HG03521 (cell line): ENCODE measurements around the gene ORMDL3.
"Not testable (repeated sequence)": the region's sequence is repeated elsewhere in the genome, so short reads cannot be mapped to it uniquely, and the experiment has no call there.

ENCODE experiments used
- ATAC-seq: cut with Tn5 transposase; IDR thresholded peaks from one replicate; pipeline ENCODE4 v1.9.1; 2021; ENCODE audit warnings: mild to moderate bottlenecking, moderate library complexity; ENCODE audit not compliant: unreplicated experiment

Gene ORMDL3

DNA sequence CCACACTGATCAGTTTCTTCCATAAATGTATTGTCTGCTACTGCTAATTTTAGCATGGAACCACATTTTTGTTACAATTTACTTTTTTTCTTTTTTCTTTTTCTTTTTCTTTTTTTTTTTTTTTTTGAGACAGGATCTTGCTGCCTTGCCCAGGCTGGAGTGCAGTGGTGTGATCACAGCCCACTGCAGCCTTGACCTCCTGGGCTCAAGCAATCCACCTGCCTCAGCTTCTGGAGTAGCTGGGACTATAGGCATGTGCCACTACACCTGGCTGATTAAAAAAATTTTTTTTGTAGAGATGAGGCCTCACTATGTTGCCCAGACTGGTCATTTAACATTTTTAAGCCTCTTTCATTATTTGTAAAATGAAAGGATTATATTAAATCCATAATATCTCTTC lies 40.3 kb downstream of the ORMDL3 start:
- ATAC-seq = no peak

DNA sequence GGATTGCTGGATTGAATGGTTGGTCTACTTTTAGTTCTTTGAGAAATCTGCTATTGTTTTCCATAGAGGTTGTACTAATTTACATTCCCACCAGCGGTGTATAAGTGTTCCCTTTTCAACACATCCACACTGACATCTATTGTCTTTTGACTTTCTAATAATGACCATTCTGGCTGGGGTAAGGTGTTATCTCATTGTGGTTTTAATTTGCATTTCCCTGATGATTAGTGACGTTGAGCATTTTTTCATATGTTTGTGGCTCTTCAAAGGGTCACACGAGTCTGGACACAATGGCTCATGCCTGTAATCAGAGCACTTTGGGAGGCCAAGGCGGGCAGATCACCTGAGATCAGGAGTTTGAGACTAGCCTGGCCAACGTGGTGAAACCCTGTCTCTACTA lies 41.3 kb downstream of the ORMDL3 start:
- not testable (repeated sequence) for ATAC-seq

DNA sequence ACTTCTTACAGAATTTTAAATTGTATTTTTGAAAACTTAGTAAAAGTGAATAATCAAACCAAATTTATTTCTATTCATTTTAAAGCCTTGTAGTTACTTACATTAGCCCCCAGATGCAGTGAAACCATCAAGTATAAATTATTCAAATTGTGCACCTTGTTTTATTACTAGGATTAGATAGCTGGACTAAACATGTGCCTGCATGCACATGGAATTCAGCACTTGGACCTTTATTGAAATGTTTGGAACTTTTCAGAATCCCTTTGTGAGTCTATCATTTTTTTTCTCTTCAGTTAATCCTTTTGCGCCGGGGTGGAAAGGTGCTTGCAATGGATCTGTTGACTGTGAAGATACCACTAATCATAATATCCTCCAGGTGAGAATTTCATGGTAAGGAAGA lies 54.6 kb downstream of the ORMDL3 start:
- no peak for ATAC-seq

DNA sequence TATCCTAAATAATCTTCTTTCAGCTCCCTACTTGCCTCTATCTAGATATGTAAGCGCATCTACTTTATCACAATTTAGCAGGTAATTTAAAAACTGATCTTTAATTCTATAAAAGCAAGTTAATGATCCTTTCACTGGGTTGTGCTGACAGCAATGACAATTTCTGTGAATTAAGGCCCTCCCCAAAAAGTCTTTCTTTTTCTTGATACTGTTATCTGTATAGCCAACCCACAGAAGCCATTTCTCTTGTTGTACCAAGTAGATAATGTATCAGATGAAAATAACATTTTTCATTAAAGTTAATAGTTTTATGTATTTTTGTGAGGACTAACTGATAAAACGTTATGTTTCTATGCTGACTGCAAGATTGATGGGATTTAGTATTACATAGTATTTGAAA lies 55.6 kb downstream of the ORMDL3 start:
- ATAC-seq = no peak
